AG04450 (cell line): ENCODE data around the gene C15orf39. TPM values are rescaled to one million over a fixed set of nuclear protein-coding genes. Genes with fewer than 3 reads are reported as not detected.

Experiments used
- CTCF ChIA-PET: fragments of 300-600, 350-600 bp; formaldehyde crosslinking; extraction: SDS; loops from one replicate; lab custom pipeline; 2022; ENCODE audit warnings: antibody characterized with exemption, inconsistent platforms; lab: Charles Lee
- POLR2A ChIA-PET: fragments of 350-600 bp; formaldehyde crosslinking; extraction: SDS; loops from one replicate; lab custom pipeline; 2021; ENCODE audit warnings: antibody characterized with exemption, inconsistent platforms; lab: Yijun Ruan, JAX
- DNase-seq: peaks from one replicate; pipeline ENCODE4 v3.0.0-alpha.2; 2011; ENCODE audit warnings: low read depth, low spot score
- H3K27ac ChIP-seq: one replicate; pipeline ENCODE4 v1.5.1; 2012; ENCODE audit warnings: low read depth, low read length, control low read depth
- H3K27me3 ChIP-seq: one replicate; pipeline ENCODE4 v1.6.0; 2012; ENCODE audit warnings: low read length; ENCODE audit not compliant: control insufficient read depth, insufficient read depth
- H3K4me3 ChIP-seq: 2 replicates; pipeline ENCODE4 v1.5.1; 2011; ENCODE audit warnings: mild to moderate bottlenecking, low read depth, low read length, control low read depth
- H3K9me3 ChIP-seq: 2 replicates; pipeline ENCODE4 v1.5.1; 2012; ENCODE audit warnings: low read length; ENCODE audit not compliant: control insufficient read depth, insufficient read depth
- CTCF ChIP-seq: IDR thresholded peaks from 2 replicates; pipeline ENCODE4 v1.5.1; 2011; ENCODE audit warnings: low read depth, low read length, control low read depth, inconsistent platforms
- polyA plus RNA-seq: library from polyadenylated mRNA; depleted of rRNA; stranded (reverse); fragments of >200 nt; gene quantifications from 2 replicates; pipeline ENCODE4 v1.2.3, GENCODE V29; 2011

The C15orf39 gene
- polyA plus RNA-seq, 1 experiment, result 2.1 TPM

GRCh38 chr15:75182187-75183131, 19.2 kb upstream of the C15orf39 start:
- POLR2A ChIA-PET, result interaction anchor here (1.1 kb wide), 1 partner anchor 139 kb away, joined by 3 read pairs; no protein-coding TSS in a partner anchor
- CTCF ChIA-PET, result interaction anchor here (1.5 kb wide), 1 partner anchor 19 kb away, joined by 7 read pairs; the partner anchor contains the start of gene C15orf39
- H3K9me3 ChIP-seq, result no peaks in the 10 kb centered on the region
- DNase-seq, result no peak
- no peak; the same call in 1 of the 2 replicates for TF ChIP-seq CTCF
- peaks cover 2% of the 10 kb centered on the region for H3K27me3 ChIP-seq
- no peak overlapping the region for H3K27ac ChIP-seq
- H3K4me3 ChIP-seq, result no peak overlapping the region

- no peak overlapping the region for H3K4me3 ChIP-seq
- peaks cover 5% of the 10 kb centered on the region; the same call in 1 of the 2 replicates for H3K9me3 ChIP-seq
- POLR2A ChIA-PET, result no interaction called here
- no peak overlapping the region for H3K27ac ChIP-seq
- CTCF ChIA-PET, result no interaction called here
- TF ChIP-seq CTCF, result no peak
- no peak for DNase-seq
- H3K27me3 ChIP-seq, result peaks cover 6% of the 10 kb centered on the region
Measured at GRCh38 chr15:75185271-75186029, 16.2 kb upstream of the C15orf39 start.

- H3K9me3 ChIP-seq, result peaks cover 11% of the 10 kb centered on the region
- peaks cover 11% of the 10 kb centered on the region for H3K27me3 ChIP-seq
- H3K27ac ChIP-seq, result no peak overlapping the region
- POLR2A ChIA-PET, result no interaction called here
- no peak overlapping the region for H3K4me3 ChIP-seq
- CTCF ChIA-PET, result no interaction called here
- no peak for TF ChIP-seq CTCF
- no peak for DNase-seq
Measured at GRCh38 chr15:75186044-75186443, 15.6 kb upstream of the C15orf39 start.

- no peak overlapping the region for H3K4me3 ChIP-seq
- ChIA-PET CTCF (no interaction called here), POLR2A (no interaction called here)
- no peak for TF ChIP-seq CTCF
- peaks cover 16% of the 10 kb centered on the region for H3K9me3 ChIP-seq
- H3K27me3 ChIP-seq, result peaks cover 26% of the 10 kb centered on the region
- no peak overlapping the region for H3K27ac ChIP-seq
- DNase-seq, result no peak
Measured at GRCh38 chr15:75188499-75188898, 13.2 kb upstream of the C15orf39 start.
